Hepatocyte (in vitro differentiated cells): Measurements from ENCODE around the gene ILF3.
"Not testable (repeated sequence)": the region's sequence is repeated elsewhere in the genome, so short reads cannot be mapped to it uniquely, and the experiment has no call there.

Experiments
- EZH2 ChIP-seq: fragments of 200-600 bp; sonication (generic); IDR thresholded peaks from 2 replicates; pipeline ENCODE4 v1.6.1; 2016; ENCODE audit warnings: antibody characterized with exemption, mild to moderate bottlenecking, borderline replicate concordance
- EZH2phosphoT487 ChIP-seq: fragments of 200-600 bp; sonication (generic); IDR thresholded peaks from one replicate; pipeline ENCODE4 v1.6.1; 2018; ENCODE audit warnings: antibody characterized with exemption, mild to moderate bottlenecking, low read depth, moderate library complexity; ENCODE audit not compliant: unreplicated experiment, severe bottlenecking
- TF ChIP-seq, protein P1 (sequence below): fragments of 200-600 bp; sonication (generic); IDR thresholded peaks from 2 replicates; pipeline ENCODE4 v1.5.1; 2016; ENCODE audit warnings: antibody characterized with exemption, mild to moderate bottlenecking; ENCODE audit not compliant: poor library complexity

DNA sequence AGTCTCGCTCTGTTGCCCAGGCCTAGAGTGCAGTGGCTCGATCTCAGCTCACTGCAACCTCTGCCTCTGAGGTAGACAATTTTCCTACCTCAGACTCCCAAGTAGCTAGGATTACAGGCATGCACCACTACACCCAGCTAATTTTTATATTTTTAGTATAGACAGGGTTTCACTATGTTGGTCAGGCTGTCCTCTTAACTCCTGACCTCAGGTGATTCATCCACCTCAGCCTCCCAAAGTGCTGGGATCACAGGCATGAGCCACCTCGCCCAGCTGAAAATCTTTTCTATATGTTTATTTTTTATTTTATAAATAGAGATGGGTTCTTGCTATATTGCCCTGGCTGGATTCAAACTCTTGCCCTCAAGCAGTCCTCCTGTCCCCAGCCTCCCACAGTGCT lies 17.8 kb downstream of the ILF3 start:
- TF ChIP-seq, protein P1, sequence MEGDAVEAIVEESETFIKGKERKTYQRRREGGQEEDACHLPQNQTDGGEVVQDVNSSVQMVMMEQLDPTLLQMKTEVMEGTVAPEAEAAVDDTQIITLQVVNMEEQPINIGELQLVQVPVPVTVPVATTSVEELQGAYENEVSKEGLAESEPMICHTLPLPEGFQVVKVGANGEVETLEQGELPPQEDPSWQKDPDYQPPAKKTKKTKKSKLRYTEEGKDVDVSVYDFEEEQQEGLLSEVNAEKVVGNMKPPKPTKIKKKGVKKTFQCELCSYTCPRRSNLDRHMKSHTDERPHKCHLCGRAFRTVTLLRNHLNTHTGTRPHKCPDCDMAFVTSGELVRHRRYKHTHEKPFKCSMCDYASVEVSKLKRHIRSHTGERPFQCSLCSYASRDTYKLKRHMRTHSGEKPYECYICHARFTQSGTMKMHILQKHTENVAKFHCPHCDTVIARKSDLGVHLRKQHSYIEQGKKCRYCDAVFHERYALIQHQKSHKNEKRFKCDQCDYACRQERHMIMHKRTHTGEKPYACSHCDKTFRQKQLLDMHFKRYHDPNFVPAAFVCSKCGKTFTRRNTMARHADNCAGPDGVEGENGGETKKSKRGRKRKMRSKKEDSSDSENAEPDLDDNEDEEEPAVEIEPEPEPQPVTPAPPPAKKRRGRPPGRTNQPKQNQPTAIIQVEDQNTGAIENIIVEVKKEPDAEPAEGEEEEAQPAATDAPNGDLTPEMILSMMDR: not testable (repeated sequence)
- not testable (repeated sequence) for TF ChIP-seq EZH2, EZH2phosphoT487
